Left kidney (tissue), 2 donors: ENCODE results near the gene SARDH. TPM values are rescaled to one million over a fixed set of nuclear protein-coding genes. Genes with fewer than 3 reads are reported as not detected.
"Not testable (repeated sequence)": the region's sequence is repeated elsewhere in the genome, so short reads cannot be mapped to it uniquely, and the experiment has no call there.

Source experiments
- DNase-seq: peaks from one replicate; pipeline ENCODE4 v3.0.0-alpha.2; 2013
- polyA plus RNA-seq: library from polyadenylated mRNA; unstranded; fragments of 120-200 nt; gene quantifications from one replicate; pipeline ENCODE4 v1.2.1, GENCODE V29; 2013; ENCODE audit not compliant: insufficient read length

SARDH gene
- polyA plus RNA-seq, 1 donor, result 9.6 TPM

GRCh38 chr9:133777068-133777791, 39.1 kb upstream of the SARDH start:
- no peak for DNase-seq

- DNase-seq, result no peak
Observed at GRCh38 chr9:133775951-133776905, 38.1 kb upstream of the SARDH start.

DNA sequence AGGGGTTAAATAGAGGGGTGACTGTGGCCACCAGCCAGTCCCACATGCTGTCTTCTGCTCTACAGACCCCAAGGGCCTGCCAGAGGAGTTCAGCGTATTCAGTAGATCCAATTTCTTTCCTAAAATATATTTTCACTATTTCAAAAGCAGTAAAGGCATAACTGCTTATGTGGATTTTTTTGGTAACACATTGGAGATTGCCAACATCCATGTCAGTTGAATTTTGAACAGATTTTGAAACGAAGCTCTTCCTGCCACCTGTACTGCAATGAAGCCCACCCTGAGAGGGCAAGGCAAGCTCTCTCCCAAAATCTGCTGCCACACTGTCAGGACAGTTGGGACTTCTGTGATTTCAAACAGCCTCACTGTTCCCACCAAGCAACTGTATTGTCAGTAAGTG, 37.1 kb upstream of the SARDH start:
- DNase-seq, result no peak

GRCh38 chr9:133774799-133775198, 36.6 kb upstream of the SARDH start:
- no peak for DNase-seq

DNA sequence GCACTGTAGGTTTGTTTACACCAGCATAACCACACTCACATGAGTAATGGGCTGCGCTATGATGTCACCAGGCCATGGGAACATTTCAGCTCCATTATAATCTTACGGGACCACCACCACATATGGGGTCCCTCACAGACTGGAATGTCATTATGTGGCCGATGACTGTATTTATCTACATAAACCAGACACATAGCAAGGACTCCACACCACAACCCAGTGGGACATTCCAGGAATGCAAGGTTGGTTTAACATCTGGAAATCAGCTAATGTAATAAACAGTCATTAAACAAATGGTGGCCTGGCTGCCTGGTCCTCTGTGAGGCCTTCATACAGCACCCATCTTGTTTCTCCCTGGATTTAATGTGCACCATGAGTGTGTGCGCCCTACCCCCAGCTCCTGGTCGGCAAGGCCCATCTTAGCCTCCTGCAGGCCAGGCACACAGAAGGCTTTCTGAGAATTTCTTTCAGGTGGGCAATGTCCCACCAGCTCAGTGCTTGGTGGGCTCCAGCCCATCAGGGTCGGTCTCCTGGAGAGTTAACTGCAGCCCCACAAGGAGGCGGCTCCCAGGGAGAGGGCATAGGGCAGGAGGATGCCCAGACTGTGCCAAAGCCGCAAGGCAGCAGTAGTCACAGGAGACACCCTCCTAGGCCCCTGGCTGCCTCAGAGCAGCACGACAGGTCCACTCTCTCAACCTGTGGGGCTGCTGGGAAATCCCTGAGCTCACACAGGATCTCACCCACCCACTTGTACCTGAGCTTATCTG, 35.9 kb upstream of the SARDH start:
- no peak for DNase-seq

- no peak for DNase-seq
Observed at GRCh38 chr9:133772581-133772980, 34.4 kb upstream of the SARDH start.

- DNase-seq, result no peak
Observed at GRCh38 chr9:133771486-133772482, 33.6 kb upstream of the SARDH start.

- no peak for DNase-seq
Observed at GRCh38 chr9:133770076-133770777, 32.1 kb upstream of the SARDH start.

DNA sequence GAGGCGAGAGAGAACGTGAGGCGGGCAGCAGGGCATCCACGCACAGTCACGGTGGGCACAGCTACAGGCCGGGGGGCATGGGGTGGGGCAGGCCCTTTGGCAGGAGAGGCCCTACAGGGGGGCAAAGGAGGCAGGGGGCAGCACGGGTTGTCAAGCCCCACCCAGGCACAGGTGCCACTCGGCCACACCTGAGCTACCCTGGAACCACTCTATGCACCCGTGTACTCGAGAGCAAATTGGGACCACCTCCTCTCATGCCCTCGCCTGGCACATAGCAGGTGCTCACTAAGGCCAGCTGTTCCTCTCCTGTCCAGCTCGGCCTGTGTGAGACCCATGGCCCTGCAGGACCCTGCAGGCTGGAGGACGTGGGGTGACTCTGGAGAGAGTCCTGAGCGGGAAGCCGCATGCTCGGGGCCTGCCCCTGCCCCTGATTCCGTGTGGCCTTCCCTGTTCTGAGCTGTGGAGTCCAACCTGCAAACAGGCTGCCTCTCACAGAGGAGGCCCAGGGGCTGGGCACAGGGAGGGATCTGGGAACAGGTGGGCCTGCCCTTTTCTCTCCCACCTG, 31.4 kb upstream of the SARDH start:
- DNase-seq, result no peak

DNA sequence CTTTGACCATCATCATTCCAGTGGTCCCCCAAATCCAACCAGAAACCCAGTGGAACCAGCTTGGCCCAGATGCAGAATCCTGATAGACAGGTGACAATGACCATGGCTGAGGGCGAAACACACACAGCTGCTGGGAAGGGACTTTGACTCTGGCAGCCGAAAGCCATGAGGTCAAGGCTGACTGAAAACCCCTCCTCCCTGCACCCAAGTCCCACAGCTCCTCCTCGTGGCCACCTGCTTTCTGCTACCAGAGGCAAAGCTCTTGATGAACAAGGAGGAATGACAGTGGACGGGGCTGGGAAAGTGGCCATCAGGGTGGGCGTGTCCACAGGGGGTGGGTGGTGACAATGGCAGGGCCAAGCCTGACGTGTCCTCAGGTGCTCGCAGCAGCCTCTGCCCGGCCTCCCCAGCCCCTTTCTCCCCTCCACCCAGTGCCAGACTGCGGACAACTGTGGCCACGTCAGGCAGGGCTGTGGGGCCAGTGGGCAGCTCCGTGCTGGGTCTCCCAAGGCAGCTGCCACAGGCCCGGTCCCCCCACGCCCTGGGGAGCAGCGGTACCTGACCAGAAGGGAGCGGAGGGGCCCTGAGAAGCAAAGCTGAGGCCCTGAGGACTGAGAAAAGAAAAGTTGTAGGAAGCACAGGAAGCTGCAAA, 30.8 kb upstream of the SARDH start:
- DNase-seq, result no peak

- DNase-seq, result no peak
Observed at GRCh38 chr9:133768371-133768858, 30.3 kb upstream of the SARDH start.

GRCh38 chr9:133767625-133768024, 29.5 kb upstream of the SARDH start:
- no peak for DNase-seq

GRCh38 chr9:133767008-133767407, 28.9 kb upstream of the SARDH start:
- no peak for DNase-seq

GRCh38 chr9:133766234-133766633, 28.1 kb upstream of the SARDH start:
- not testable (repeated sequence) for DNase-seq

DNA sequence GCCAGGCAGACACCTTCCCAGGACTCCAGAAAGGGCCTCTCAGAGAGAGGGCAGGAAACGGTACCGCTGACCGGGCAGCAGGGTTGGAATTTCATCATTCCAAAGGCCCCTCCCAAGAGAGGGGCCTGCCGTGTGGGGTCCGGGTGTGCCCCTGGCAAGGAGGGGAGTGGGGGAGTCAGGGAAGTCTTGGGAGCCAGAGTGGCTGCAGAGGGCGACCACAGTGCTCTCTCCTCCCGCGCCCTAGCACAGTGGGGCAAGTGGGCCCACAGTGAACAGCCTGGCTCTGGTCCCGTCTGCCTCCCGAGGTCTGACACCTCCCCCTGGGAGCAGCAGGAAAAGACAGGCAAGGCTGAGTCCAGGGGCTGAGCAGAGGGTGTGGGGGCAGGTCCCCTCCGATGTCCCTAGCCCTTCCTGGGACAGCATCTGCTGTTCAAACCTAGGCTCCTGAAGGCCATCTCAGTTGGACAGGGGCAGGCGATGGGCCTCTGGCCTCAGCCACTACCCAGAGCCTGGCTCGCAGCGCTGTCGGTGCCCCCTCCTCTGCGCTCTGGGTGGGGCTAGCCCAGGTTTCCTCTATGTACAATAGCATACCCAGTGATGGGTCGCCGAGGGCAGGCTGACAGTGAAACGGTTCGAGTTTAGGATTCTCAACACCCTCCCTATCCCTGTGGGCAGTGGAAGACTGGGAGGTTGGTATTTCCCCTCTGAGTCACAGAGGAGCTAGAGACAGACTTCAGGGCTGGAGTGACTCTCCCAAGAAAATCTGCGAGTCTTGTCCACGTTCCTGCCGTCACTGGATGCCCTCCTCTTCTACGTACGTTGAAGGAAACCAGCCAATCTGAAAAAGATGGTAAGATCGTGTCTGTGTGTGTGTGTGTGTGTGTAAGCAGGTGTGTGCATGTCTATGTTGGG, 25.4 kb upstream of the SARDH start:
- DNase-seq, result no peak

- DNase-seq, result no peak
Observed at GRCh38 chr9:133762488-133763271, 24.5 kb upstream of the SARDH start.

- DNase-seq, result no peak
Observed at GRCh38 chr9:133761641-133762248, 23.6 kb upstream of the SARDH start.
